ENCODE results near the gene TBC1D3E.
"Not testable (repeated sequence)": the region's sequence is repeated elsewhere in the genome, so short reads cannot be mapped to it uniquely, and the experiment has no call there.

GRCh38 chr17:38119829-38120228 is 7.9 kb upstream of the TBC1D3E start:
- TF ChIP-seq JUND (IDR thresholded peaks at IDR 0.05); CTCF (IDR thresholded peaks at IDR 0.05 in 2 of 3, conservative IDR thresholded peaks at IDR 0.05 in 1 of 3; ENCODE audit: borderline replicate concordance in 1 of 3, insufficient read depth in 1 of 3, low read depth in 2 of 3, low read length in 2 of 3); EGR1 (IDR thresholded peaks at IDR 0.05; ENCODE audit: low read depth); ZNF274 (IDR thresholded peaks at IDR 0.05; ENCODE audit: low read depth, low read length); POLR2AphosphoS5 (IDR thresholded peaks at IDR 0.05; ENCODE audit: low read depth, low read length); RAD21 (IDR thresholded peaks at IDR 0.05; ENCODE audit: low read depth); REST (IDR thresholded peaks at IDR 0.05; ENCODE audit: low read depth); EZH2 (IDR thresholded peaks at IDR 0.05); CBX3 (IDR thresholded peaks at IDR 0.05; ENCODE audit: low read depth); POLR2A (IDR thresholded peaks at IDR 0.05; ENCODE audit: borderline replicate concordance, extremely low read depth, insufficient read depth, insufficient read length): not testable (repeated sequence)
